ENCODE measurements around the gene PTPRN2.
"Not testable (repeated sequence)": the region's sequence is repeated elsewhere in the genome, so short reads cannot be mapped to it uniquely, and the experiment has no call there.

PTPRN2 gene

GRCh38 chr7:157780721-157781120, 806.9 kb downstream of the PTPRN2 start:
- no peak overlapping the region for H3K14ac ChIP-seq (ENCODE audit: low read length)
- H4K91ac ChIP-seq (ENCODE audit: low read depth, low read length, poor library complexity), result peak overlapping the region; percentile 68
- DNase-seq (ENCODE audit: low spot score), result no peak
- no peak overlapping the region for H2BK5ac ChIP-seq (ENCODE audit: low read length)
- H2BK15ac ChIP-seq (ENCODE audit: low read length), result peak overlapping the region; percentile 60
- peaks cover 0 to 3% of the 10 kb centered on the region in 2 donors for H3K9me3 ChIP-seq (replicated peaks in 1 of 2; ENCODE audit: control insufficient read depth in 2 of 2, insufficient read depth in 1 of 2, low read depth in 1 of 2, low read length in 2 of 2)
- no peak overlapping the region for H4K8ac ChIP-seq (ENCODE audit: low read depth, low read length)
- no peak overlapping the region for H3K4me3 ChIP-seq (ENCODE audit: low read length in 2 of 2)
- H2BK12ac ChIP-seq (ENCODE audit: low read length), result peak overlapping the region; percentile 69
- H3K4me1 ChIP-seq (ENCODE audit: control insufficient read depth in 2 of 2, insufficient read depth in 1 of 2, low read depth in 1 of 2, low read length in 2 of 2), result peaks cover 11 to 18% of the 10 kb centered on the region in 2 donors
- H3K36me3 ChIP-seq (replicated peaks in 1 of 2; ENCODE audit: control insufficient read depth in 2 of 2, insufficient read depth in 2 of 2, low read length in 2 of 2), result no peaks in the 10 kb centered on the region
- H3K18ac ChIP-seq (ENCODE audit: low read length), result peak overlapping the region; percentile 76
- no peak overlapping the region for H2BK120ac ChIP-seq (ENCODE audit: low read depth, low read length)
- H3K4me2 ChIP-seq (ENCODE audit: insufficient read depth, low read length, poor library complexity, severe bottlenecking), result no peak overlapping the region
- peak overlapping the region; percentile 16 for H3K23ac ChIP-seq (ENCODE audit: low read depth, low read length, poor library complexity)
- H3K27me3 ChIP-seq (ENCODE audit: control insufficient read depth in 3 of 3, insufficient read depth in 3 of 3, low read depth in 1 of 3, low read length in 3 of 3), result peaks cover 0 to 5% (median 3%) of the 10 kb centered on the region in 3 experiments
- no peaks in the 10 kb centered on the region for H3K79me1 ChIP-seq (ENCODE audit: low read depth, low read length)
- WGBS, 2 donors (ENCODE audit: extremely low coverage in 2 of 2, insufficient read length in 2 of 2, insufficient replicate concordance in 1 of 2), result no CpG with 5 or more reads among the region's 15 CpGs
- no peak overlapping the region for H2AFZ ChIP-seq (ENCODE audit: low read length)
- H3K9ac ChIP-seq (ENCODE audit: low read depth, low read length, poor library complexity), result no peak overlapping the region
- no peak overlapping the region for H3K27ac ChIP-seq (replicated peaks; ENCODE audit: low read length)
- H2AK5ac ChIP-seq (ENCODE audit: low read depth, low read length), result peak overlapping the region; percentile 88
- H3K4ac ChIP-seq (ENCODE audit: low read length), result no peak overlapping the region

DNA sequence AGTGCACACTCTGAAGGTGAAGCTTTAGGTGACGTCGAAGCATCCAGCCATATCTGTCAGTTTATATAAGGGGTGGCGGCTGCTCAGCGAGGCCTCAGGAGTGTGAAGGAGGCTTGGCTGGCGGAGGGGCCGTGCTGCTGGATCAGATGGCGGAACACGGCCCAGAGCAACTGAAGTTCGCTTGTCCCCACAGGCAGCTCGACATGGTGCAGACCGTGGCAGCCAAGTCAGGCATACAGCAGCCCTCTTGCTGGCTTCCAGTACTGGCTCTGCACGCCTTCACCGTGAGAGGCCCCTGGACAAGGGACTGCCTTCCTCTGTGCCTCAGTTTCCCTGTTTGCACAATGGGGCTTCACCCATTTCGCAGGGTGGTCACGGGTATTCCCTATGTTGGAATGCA, 807.3 kb downstream of the PTPRN2 start:
- Histone ChIP-seq H4K91ac (ENCODE audit: low read depth, low read length, poor library complexity) (peak overlapping the region; percentile 64), H3K27ac (replicated peaks; ENCODE audit: low read length) (no peak overlapping the region), H3K79me1 (ENCODE audit: low read depth, low read length) (no peaks in the 10 kb centered on the region), H3K9me3 (replicated peaks in 1 of 2; ENCODE audit: control insufficient read depth in 2 of 2, insufficient read depth in 1 of 2, low read depth in 1 of 2, low read length in 2 of 2) (peaks cover 0 to 3% of the 10 kb centered on the region in 2 donors), H2BK5ac (ENCODE audit: low read length) (no peak overlapping the region), H3K4me3 (ENCODE audit: low read length in 2 of 2) (no peak overlapping the region), H2AFZ (ENCODE audit: low read length) (no peak overlapping the region), H3K14ac (ENCODE audit: low read length) (no peak overlapping the region), H3K4ac (ENCODE audit: low read length) (no peak overlapping the region), H2BK15ac (ENCODE audit: low read length) (peak overlapping the region; percentile 60), H3K4me2 (ENCODE audit: insufficient read depth, low read length, poor library complexity, severe bottlenecking) (no peak overlapping the region), H3K4me1 (ENCODE audit: control insufficient read depth in 2 of 2, insufficient read depth in 1 of 2, low read depth in 1 of 2, low read length in 2 of 2) (peaks cover 11 to 18% of the 10 kb centered on the region in 2 donors), H3K9ac (ENCODE audit: low read depth, low read length, poor library complexity) (no peak overlapping the region), H3K23ac (ENCODE audit: low read depth, low read length, poor library complexity) (peak overlapping the region; percentile 16), H4K8ac (ENCODE audit: low read depth, low read length) (no peak overlapping the region), H2BK120ac (ENCODE audit: low read depth, low read length) (no peak overlapping the region), H2AK5ac (ENCODE audit: low read depth, low read length) (peak overlapping the region; percentile 88), H2BK12ac (ENCODE audit: low read length) (peak overlapping the region; percentile 69), H3K18ac (ENCODE audit: low read length) (peak overlapping the region; percentile 67), H3K36me3 (replicated peaks in 1 of 2; ENCODE audit: control insufficient read depth in 2 of 2, insufficient read depth in 2 of 2, low read length in 2 of 2) (no peaks in the 10 kb centered on the region), H3K27me3 (ENCODE audit: control insufficient read depth in 3 of 3, insufficient read depth in 3 of 3, low read depth in 1 of 3, low read length in 3 of 3) (peaks cover 0 to 5% (median 3%) of the 10 kb centered on the region in 3 experiments)
- no CpG with 5 or more reads among the region's 15 CpGs for WGBS, 2 donors (ENCODE audit: extremely low coverage in 2 of 2, insufficient read length in 2 of 2, insufficient replicate concordance in 1 of 2)
- DNase-seq (ENCODE audit: low spot score), result no peak

- no peak for DNase-seq (ENCODE audit: low spot score)
- H2AFZ ChIP-seq (ENCODE audit: low read length), result no peak overlapping the region
- peaks cover 6 to 10% of the 10 kb centered on the region in 2 donors for H3K4me1 ChIP-seq (ENCODE audit: control insufficient read depth in 2 of 2, insufficient read depth in 1 of 2, low read depth in 1 of 2, low read length in 2 of 2)
- peaks cover 0 to 5% (median 3%) of the 10 kb centered on the region in 3 experiments for H3K27me3 ChIP-seq (ENCODE audit: control insufficient read depth in 3 of 3, insufficient read depth in 3 of 3, low read depth in 1 of 3, low read length in 3 of 3)
- H3K23ac ChIP-seq (ENCODE audit: low read depth, low read length, poor library complexity), result peak overlapping the region; percentile 68
- no peak overlapping the region for H3K27ac ChIP-seq (replicated peaks; ENCODE audit: low read length)
- H3K79me1 ChIP-seq (ENCODE audit: low read depth, low read length), result no peaks in the 10 kb centered on the region
- peak overlapping the region; percentile 82 for H2BK15ac ChIP-seq (ENCODE audit: low read length)
- peak overlapping the region; percentile 61 for H2BK5ac ChIP-seq (ENCODE audit: low read length)
- H3K9ac ChIP-seq (ENCODE audit: low read depth, low read length, poor library complexity), result no peak overlapping the region
- H3K4ac ChIP-seq (ENCODE audit: low read length), result no peak overlapping the region
- WGBS, 2 donors (ENCODE audit: extremely low coverage in 2 of 2, insufficient read length in 2 of 2, insufficient replicate concordance in 1 of 2), result no CpG with 5 or more reads among the region's 12 CpGs
- H2BK120ac ChIP-seq (ENCODE audit: low read depth, low read length), result no peak overlapping the region
- H4K91ac ChIP-seq (ENCODE audit: low read depth, low read length, poor library complexity), result peak overlapping the region; percentile 54
- H3K18ac ChIP-seq (ENCODE audit: low read length), result peak overlapping the region; percentile 89
- H3K14ac ChIP-seq (ENCODE audit: low read length), result peak overlapping the region; percentile 39
- peak overlapping the region; percentile 64 for H2BK12ac ChIP-seq (ENCODE audit: low read length)
- H3K4me2 ChIP-seq (ENCODE audit: insufficient read depth, low read length, poor library complexity, severe bottlenecking), result no peak overlapping the region
- H3K4me3 ChIP-seq (ENCODE audit: low read length in 2 of 2), result no peak overlapping the region
- H3K9me3 ChIP-seq (replicated peaks in 1 of 2; ENCODE audit: control insufficient read depth in 2 of 2, insufficient read depth in 1 of 2, low read depth in 1 of 2, low read length in 2 of 2), result peaks cover 0 to 5% of the 10 kb centered on the region in 2 donors
- H2AK5ac ChIP-seq (ENCODE audit: low read depth, low read length), result peak overlapping the region; percentile 62
- no peaks in the 10 kb centered on the region for H3K36me3 ChIP-seq (replicated peaks in 1 of 2; ENCODE audit: control insufficient read depth in 2 of 2, insufficient read depth in 2 of 2, low read length in 2 of 2)
- no peak overlapping the region for H4K8ac ChIP-seq (ENCODE audit: low read depth, low read length)
Measured at GRCh38 chr7:157779206-157779605, 808.4 kb downstream of the PTPRN2 start.

- not testable (repeated sequence) for H2BK12ac ChIP-seq (ENCODE audit: low read length); DNase-seq (ENCODE audit: low spot score); H3K9me3 ChIP-seq (replicated peaks in 1 of 2; ENCODE audit: control insufficient read depth in 2 of 2, insufficient read depth in 1 of 2, low read depth in 1 of 2, low read length in 2 of 2)
Measured at GRCh38 chr7:157777194-157777762, 810.3 kb downstream of the PTPRN2 start.

More at GRCh38 chr7:157777194-157777762, 810.3 kb downstream of the PTPRN2 start:
- H2BK120ac ChIP-seq (ENCODE audit: low read depth, low read length); H3K36me3 ChIP-seq (replicated peaks in 1 of 2; ENCODE audit: control insufficient read depth in 2 of 2, insufficient read depth in 2 of 2, low read length in 2 of 2); H2AFZ ChIP-seq (ENCODE audit: low read length); H3K4ac ChIP-seq (ENCODE audit: low read length); H3K14ac ChIP-seq (ENCODE audit: low read length); H3K4me3 ChIP-seq (ENCODE audit: low read length in 2 of 2); H3K27me3 ChIP-seq (ENCODE audit: control insufficient read depth in 3 of 3, insufficient read depth in 3 of 3, low read depth in 1 of 3, low read length in 3 of 3); H2BK5ac ChIP-seq (ENCODE audit: low read length); H3K23ac ChIP-seq (ENCODE audit: low read depth, low read length, poor library complexity); H2BK15ac ChIP-seq (ENCODE audit: low read length); H3K4me2 ChIP-seq (ENCODE audit: insufficient read depth, low read length, poor library complexity, severe bottlenecking); H3K79me1 ChIP-seq (ENCODE audit: low read depth, low read length); H4K91ac ChIP-seq (ENCODE audit: low read depth, low read length, poor library complexity); H3K27ac ChIP-seq (replicated peaks; ENCODE audit: low read length); H2AK5ac ChIP-seq (ENCODE audit: low read depth, low read length); H4K8ac ChIP-seq (ENCODE audit: low read depth, low read length); H3K4me1 ChIP-seq (ENCODE audit: control insufficient read depth in 2 of 2, insufficient read depth in 1 of 2, low read depth in 1 of 2, low read length in 2 of 2): not testable (repeated sequence)
- Histone ChIP-seq H3K9ac (ENCODE audit: low read depth, low read length, poor library complexity) (peak overlapping the region; percentile 7), H3K18ac (ENCODE audit: low read length) (peak overlapping the region; percentile 78)
- no CpG with 5 or more reads among the region's 16 CpGs for WGBS, 2 donors (ENCODE audit: extremely low coverage in 2 of 2, insufficient read length in 2 of 2, insufficient replicate concordance in 1 of 2)
